Stimulated activated CD4-positive, alpha-beta T cell treated with anti-CD3 and anti-CD28 coated beads, Interleukin-12 subunit alpha, Interleukin-12 subunit beta, amount 100 ng/mL, for 4 hours (primary cell): ENCODE results near the gene FBXW7.

ENCODE experiments used
- DNase-seq: peaks from one replicate; pipeline ENCODE4 v3.0.0-alpha.2; 2020

FBXW7 gene

GRCh38 chr4:152464030-152464823, 71.7 kb downstream of the FBXW7 start:
- DNase-seq = no peak

GRCh38 chr4:152463562-152463961, 72.3 kb downstream of the FBXW7 start:
- no peak for DNase-seq

- DNase-seq = no peak
These were observed 73.2 kb downstream of the FBXW7 start for GRCh38 chr4:152462695-152463094.

- no peak for DNase-seq
These were observed 73.8 kb downstream of the FBXW7 start for GRCh38 chr4:152462047-152462446.

GRCh38 chr4:152460488-152460887, 75.4 kb downstream of the FBXW7 start:
- DNase-seq = no peak

GRCh38 chr4:152459326-152459725, 76.6 kb downstream of the FBXW7 start:
- DNase-seq = no peak

- no peak for DNase-seq
These were observed 77.0 kb downstream of the FBXW7 start for GRCh38 chr4:152458801-152459302.

GRCh38 chr4:152456609-152457008, 79.3 kb downstream of the FBXW7 start:
- no peak for DNase-seq

- no peak for DNase-seq
These were observed 80.6 kb downstream of the FBXW7 start for GRCh38 chr4:152455311-152455710.

GRCh38 chr4:152454398-152455011, 81.4 kb downstream of the FBXW7 start:
- DNase-seq = no peak

- DNase-seq = no peak
These were observed 84.4 kb downstream of the FBXW7 start for GRCh38 chr4:152451496-152451895.

- DNase-seq = no peak
These were observed 87.0 kb downstream of the FBXW7 start for GRCh38 chr4:152448854-152449253.

GRCh38 chr4:152448038-152448707, 87.7 kb downstream of the FBXW7 start:
- DNase-seq = no peak

GRCh38 chr4:152443859-152444258, 92.0 kb downstream of the FBXW7 start:
- no peak for DNase-seq

- DNase-seq = no peak
These were observed 98.3 kb downstream of the FBXW7 start for GRCh38 chr4:152437561-152437960.

GRCh38 chr4:152436384-152436783, 99.5 kb downstream of the FBXW7 start:
- DNase-seq = no peak

GRCh38 chr4:152434011-152434410, 101.9 kb downstream of the FBXW7 start:
- no peak for DNase-seq

- no peak for DNase-seq
These were observed 104.1 kb downstream of the FBXW7 start for GRCh38 chr4:152431784-152432183.

- no peak for DNase-seq
These were observed 104.6 kb downstream of the FBXW7 start for GRCh38 chr4:152431291-152431690.

GRCh38 chr4:152430507-152430906, 105.4 kb downstream of the FBXW7 start:
- DNase-seq = no peak

GRCh38 chr4:152427981-152428380, 107.9 kb downstream of the FBXW7 start:
- DNase-seq = no peak

- DNase-seq = no peak
These were observed 110.9 kb downstream of the FBXW7 start for GRCh38 chr4:152424977-152425376.

GRCh38 chr4:152424396-152424795, 111.5 kb downstream of the FBXW7 start:
- no peak for DNase-seq

GRCh38 chr4:152422817-152423320, 113.0 kb downstream of the FBXW7 start:
- DNase-seq = no peak
